HFF-Myc (cell line): Measurements from ENCODE around the gene SHISA8.

Experiments used
- DNase-seq: peaks from one replicate; pipeline ENCODE4 v3.0.0-alpha.2; 2011; ENCODE audit warnings: low read depth; ENCODE audit errors: extremely low read depth
- H3K4me3 ChIP-seq: replicated peaks from 2 replicates; pipeline ENCODE4 v1.5.1; 2011; ENCODE audit warnings: low read depth, mild to moderate bottlenecking, control low read depth, low read length
- CTCF ChIP-seq: IDR thresholded peaks from 2 replicates; pipeline ENCODE4 v1.5.1; 2012; ENCODE audit warnings: mild to moderate bottlenecking, low read depth, low read length, control low read depth; ENCODE audit errors: missing control alignments

SHISA8 gene

GRCh38 chr22:41883400-41883799 lies 31.5 kb downstream of the SHISA8 start:
- no peak for TF ChIP-seq CTCF
- no peak overlapping the region for H3K4me3 ChIP-seq
- no peak for DNase-seq

GRCh38 chr22:41880653-41881052 lies 34.2 kb downstream of the SHISA8 start:
- no peak for DNase-seq
- TF ChIP-seq CTCF = no peak
- no peak overlapping the region for H3K4me3 ChIP-seq

DNA sequence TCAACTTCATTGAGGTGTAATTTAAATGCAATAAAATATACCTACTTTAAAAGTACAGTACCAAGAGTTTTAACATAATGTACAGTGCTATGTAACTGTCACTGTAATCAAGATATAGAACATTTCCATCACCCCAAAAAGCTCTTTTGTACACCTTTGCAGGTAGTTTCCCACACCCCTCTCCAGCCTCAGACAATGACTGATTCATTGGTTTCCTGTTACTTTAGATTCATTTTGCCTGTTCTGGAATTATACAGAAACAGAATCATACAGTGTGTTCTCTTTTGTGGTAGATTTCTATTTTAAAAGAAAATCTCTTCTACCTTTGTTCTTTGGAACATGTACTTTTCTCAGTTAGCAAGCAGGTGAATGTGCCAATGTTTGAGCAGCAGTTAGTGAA lies 38.2 kb downstream of the SHISA8 start:
- TF ChIP-seq CTCF = no peak
- no peak for DNase-seq
- H3K4me3 ChIP-seq = no peak overlapping the region

GRCh38 chr22:41876275-41876674 lies 38.6 kb downstream of the SHISA8 start:
- H3K4me3 ChIP-seq = no peak overlapping the region
- no peak for DNase-seq
- TF ChIP-seq CTCF = no peak

- no peak overlapping the region for H3K4me3 ChIP-seq
- no peak for TF ChIP-seq CTCF
Observed at GRCh38 chr22:41875531-41876270, 39.2 kb downstream of the SHISA8 start.

GRCh38 chr22:41874090-41874489 lies 40.8 kb downstream of the SHISA8 start:
- no peak for DNase-seq
- H3K4me3 ChIP-seq = no peak overlapping the region
- no peak for TF ChIP-seq CTCF

More at GRCh38 chr22:41875531-41876270, 39.2 kb downstream of the SHISA8 start:
- no peak for DNase-seq

DNA sequence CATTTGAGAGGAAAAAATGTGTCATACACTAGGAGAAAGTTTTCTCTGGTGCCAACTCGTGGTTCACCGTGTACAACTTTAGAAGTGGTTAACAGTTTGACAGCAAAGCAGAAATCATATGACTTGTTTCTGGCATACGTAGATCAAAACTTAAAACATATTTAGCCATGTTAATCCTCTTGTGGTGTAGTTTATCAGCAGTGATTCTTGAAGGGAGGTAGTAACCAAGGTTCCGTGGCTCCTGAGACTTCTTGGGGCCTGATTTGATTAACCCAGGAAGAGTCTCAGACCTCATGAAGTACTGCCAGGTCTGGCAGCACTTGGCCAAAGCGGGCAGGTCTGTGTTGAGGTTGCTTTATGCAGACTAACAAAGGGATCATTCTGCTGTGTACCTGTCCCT lies 41.5 kb downstream of the SHISA8 start:
- H3K4me3 ChIP-seq = no peak overlapping the region
- no peak for TF ChIP-seq CTCF
- no peak for DNase-seq
